Measurements from ENCODE around the gene TBL1X.
A peak's percentile ranks its signal among the peaks of the same experiment; 100 is the strongest.

The TBL1X gene

GRCh38 chrX:9538544-9539045, 73.7 kb downstream of the TBL1X start:
- no peak for DNase-seq

GRCh38 chrX:9539605-9540387, 74.9 kb downstream of the TBL1X start:
- no peak for DNase-seq

- DNase-seq, result no peak
Observed at GRCh38 chrX:9542106-9542760, 77.4 kb downstream of the TBL1X start.

- no peak for DNase-seq
Observed at GRCh38 chrX:9542761-9543111, 77.9 kb downstream of the TBL1X start.

GRCh38 chrX:9555354-9555753, 90.5 kb downstream of the TBL1X start:
- DNase-seq, result no peak

GRCh38 chrX:9557091-9557490, 92.2 kb downstream of the TBL1X start:
- no peak for DNase-seq

- no peak for DNase-seq
Observed at GRCh38 chrX:9557521-9557920, 92.7 kb downstream of the TBL1X start.

GRCh38 chrX:9558615-9559014, 93.8 kb downstream of the TBL1X start:
- DNase-seq, result no peak

- no peak for DNase-seq
Observed at GRCh38 chrX:9560219-9560618, 95.4 kb downstream of the TBL1X start.

- no peak for DNase-seq
Observed at GRCh38 chrX:9561199-9561598, 96.3 kb downstream of the TBL1X start.

- no peak for DNase-seq
Observed at GRCh38 chrX:9562851-9563250, 98.0 kb downstream of the TBL1X start.

- DNase-seq, result peak; percentile 3
Observed at GRCh38 chrX:9566150-9566621, 101.3 kb downstream of the TBL1X start.

- DNase-seq, result no peak
Observed at GRCh38 chrX:9569876-9570301, 105.0 kb downstream of the TBL1X start.

- DNase-seq, result no peak
Observed at GRCh38 chrX:9573282-9574106, 108.6 kb downstream of the TBL1X start.

- no peak for DNase-seq
Observed at GRCh38 chrX:9576059-9576458, 111.2 kb downstream of the TBL1X start.

- DNase-seq, result no peak
Observed at GRCh38 chrX:9577555-9577954, 112.7 kb downstream of the TBL1X start.

GRCh38 chrX:9578083-9578779, 113.4 kb downstream of the TBL1X start:
- DNase-seq, result no peak

GRCh38 chrX:9581771-9582385, 117.0 kb downstream of the TBL1X start:
- DNase-seq, result no peak

- no peak for DNase-seq
Observed at GRCh38 chrX:9582956-9583355, 118.1 kb downstream of the TBL1X start.

GRCh38 chrX:9586992-9587392, 122.1 kb downstream of the TBL1X start:
- no peak for DNase-seq

- DNase-seq, result no peak
Observed at GRCh38 chrX:9587642-9588041, 122.8 kb downstream of the TBL1X start.

GRCh38 chrX:9591496-9591895, 126.6 kb downstream of the TBL1X start:
- no peak for DNase-seq

Data from CD4-positive, alpha-beta T cell treated with Interleukin-10 for 1 hour (primary cell).